Thyroid gland (tissue), 4 donors: ENCODE data around the gene TBC1D5.

Source experiments
- POLR2A ChIP-seq, 2 donors: fragments of 450-650 bp; IDR thresholded peaks; one replicate each; pipeline ENCODE4 v1.6.1; 2017; ENCODE audit warnings: antibody characterized with exemption in 2 of 2, mild to moderate bottlenecking in 2 of 2, moderate library complexity in 1 of 2
- TF ChIP-seq, protein P1 (sequence below), 6 experiments: fragments of 200-600 bp in 3 of 6; fragments of 450-650 bp in 3 of 6; sonication (generic) in 3 of 6; IDR thresholded peaks; one replicate each; pipeline ENCODE4 v1.5.1; 2016 to 2019; ENCODE audit warnings: antibody characterized with exemption in 6 of 6, mild to moderate bottlenecking in 2 of 6, inconsistent platforms in 1 of 6, moderate library complexity in 1 of 6

DNA sequence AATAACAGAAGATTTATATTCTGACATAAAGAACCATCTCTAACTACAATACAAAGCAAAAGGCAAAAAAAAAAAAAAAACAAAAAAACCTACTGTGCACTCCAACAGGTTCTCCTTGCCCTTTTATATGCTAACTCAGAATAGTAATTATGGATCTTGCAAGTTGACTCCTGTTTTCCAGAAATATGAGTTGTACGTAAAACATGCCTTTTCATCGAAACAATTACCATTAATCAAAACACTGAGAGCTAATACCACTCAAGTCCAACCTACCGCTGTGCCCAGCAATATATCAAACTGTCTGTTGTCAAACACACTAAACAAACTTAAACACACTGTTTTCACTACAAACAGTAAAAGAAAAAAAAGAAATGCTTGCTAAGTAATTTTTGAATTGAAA lies 389.8 kb downstream of the TBC1D5 start:
- TF ChIP-seq, protein P1, sequence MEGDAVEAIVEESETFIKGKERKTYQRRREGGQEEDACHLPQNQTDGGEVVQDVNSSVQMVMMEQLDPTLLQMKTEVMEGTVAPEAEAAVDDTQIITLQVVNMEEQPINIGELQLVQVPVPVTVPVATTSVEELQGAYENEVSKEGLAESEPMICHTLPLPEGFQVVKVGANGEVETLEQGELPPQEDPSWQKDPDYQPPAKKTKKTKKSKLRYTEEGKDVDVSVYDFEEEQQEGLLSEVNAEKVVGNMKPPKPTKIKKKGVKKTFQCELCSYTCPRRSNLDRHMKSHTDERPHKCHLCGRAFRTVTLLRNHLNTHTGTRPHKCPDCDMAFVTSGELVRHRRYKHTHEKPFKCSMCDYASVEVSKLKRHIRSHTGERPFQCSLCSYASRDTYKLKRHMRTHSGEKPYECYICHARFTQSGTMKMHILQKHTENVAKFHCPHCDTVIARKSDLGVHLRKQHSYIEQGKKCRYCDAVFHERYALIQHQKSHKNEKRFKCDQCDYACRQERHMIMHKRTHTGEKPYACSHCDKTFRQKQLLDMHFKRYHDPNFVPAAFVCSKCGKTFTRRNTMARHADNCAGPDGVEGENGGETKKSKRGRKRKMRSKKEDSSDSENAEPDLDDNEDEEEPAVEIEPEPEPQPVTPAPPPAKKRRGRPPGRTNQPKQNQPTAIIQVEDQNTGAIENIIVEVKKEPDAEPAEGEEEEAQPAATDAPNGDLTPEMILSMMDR (IDR thresholded peaks at IDR 0.05), result no peak
- no peak for TF ChIP-seq POLR2A (IDR thresholded peaks at IDR 0.05)
